Measurements from ENCODE around the gene B3GAT1.
"Not testable (repeated sequence)": the region's sequence is repeated elsewhere in the genome, so short reads cannot be mapped to it uniquely, and the experiment has no call there.

The B3GAT1 gene

GRCh38 chr11:134412203-134413042 is at the start of gene B3GAT1:
B3GAT1 (minus strand) TSS chr11:134412242; CDS start chr11:134387659, 24,583 bp downstream.
- TF ChIP-seq ZFX (IDR thresholded peaks at IDR 0.05; ENCODE audit: borderline replicate concordance) (no peak), CTCF (IDR thresholded peaks at IDR 0.05) (no peak)
- no peak within 1 kb of the TSS for H3K27ac ChIP-seq

GRCh38 chr11:134461621-134462020 is 49.6 kb upstream of the B3GAT1 start:
- TF ChIP-seq CTCF (IDR thresholded peaks at IDR 0.05): no peak
- TF ChIP-seq ZFX (IDR thresholded peaks at IDR 0.05; ENCODE audit: borderline replicate concordance): no peak
- no peak overlapping the region for H3K27ac ChIP-seq

- TF ChIP-seq ZFX (IDR thresholded peaks at IDR 0.05; ENCODE audit: borderline replicate concordance) (no peak), CTCF (IDR thresholded peaks at IDR 0.05) (no peak)
- no peak overlapping the region for H3K27ac ChIP-seq
Measured at GRCh38 chr11:134460881-134461280, 48.8 kb upstream of the B3GAT1 start.

- H3K27ac ChIP-seq: no peak overlapping the region
- TF ChIP-seq ZFX (IDR thresholded peaks at IDR 0.05; ENCODE audit: borderline replicate concordance) (no peak), CTCF (IDR thresholded peaks at IDR 0.05) (no peak)
Measured at GRCh38 chr11:134460062-134460561, 48.1 kb upstream of the B3GAT1 start.

- no peak for TF ChIP-seq CTCF (IDR thresholded peaks at IDR 0.05)
- TF ChIP-seq ZFX (IDR thresholded peaks at IDR 0.05; ENCODE audit: borderline replicate concordance): no peak
- H3K27ac ChIP-seq: no peak overlapping the region
Measured at GRCh38 chr11:134459246-134460061, 47.4 kb upstream of the B3GAT1 start.

- H3K27ac ChIP-seq: not testable (repeated sequence)
Measured at GRCh38 chr11:134457411-134458007, 45.5 kb upstream of the B3GAT1 start.

- no peak overlapping the region for H3K27ac ChIP-seq
- TF ChIP-seq ZFX (IDR thresholded peaks at IDR 0.05; ENCODE audit: borderline replicate concordance) (no peak), CTCF (IDR thresholded peaks at IDR 0.05) (no peak)
Measured at GRCh38 chr11:134455516-134455915, 43.5 kb upstream of the B3GAT1 start.
